HTR-8/SVneo (cell line): ENCODE measurements around the gene MALL.
"Not testable (repeated sequence)": the region's sequence is repeated elsewhere in the genome, so short reads cannot be mapped to it uniquely, and the experiment has no call there.

Source experiments
- DNase-seq: peaks from one replicate; pipeline ENCODE4 v3.0.0; 2011; ENCODE audit warnings: low spot score, mixed read lengths; ENCODE audit not compliant: insufficient read length
- FAIRE-seq: peaks from 2 replicates; lab custom pipeline; 2011; peaks lifted over from hg19 to GRCh38; lab: Jason Lieb, UNC

Gene MALL

DNA sequence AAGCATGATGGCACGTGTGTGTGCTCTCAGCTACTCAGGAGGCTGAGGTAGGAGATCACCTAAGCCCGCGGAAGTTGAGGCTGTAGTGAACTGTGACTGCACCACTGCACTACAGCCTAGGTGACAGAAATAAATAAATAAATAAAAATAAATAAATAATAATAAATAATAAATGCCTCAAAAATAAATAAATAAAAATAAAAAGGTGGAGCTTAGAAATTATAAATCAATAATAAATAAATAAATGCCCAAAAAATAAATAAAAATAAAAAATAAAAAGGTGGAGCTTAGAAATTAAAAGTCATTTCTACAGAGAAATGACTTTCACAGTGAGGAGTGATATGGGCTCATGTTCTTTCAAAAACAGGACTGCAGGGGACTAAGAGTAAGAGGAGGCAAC is 6.0 kb upstream of the MALL start:
- no peak for DNase-seq
- FAIRE-seq = no peak

DNA sequence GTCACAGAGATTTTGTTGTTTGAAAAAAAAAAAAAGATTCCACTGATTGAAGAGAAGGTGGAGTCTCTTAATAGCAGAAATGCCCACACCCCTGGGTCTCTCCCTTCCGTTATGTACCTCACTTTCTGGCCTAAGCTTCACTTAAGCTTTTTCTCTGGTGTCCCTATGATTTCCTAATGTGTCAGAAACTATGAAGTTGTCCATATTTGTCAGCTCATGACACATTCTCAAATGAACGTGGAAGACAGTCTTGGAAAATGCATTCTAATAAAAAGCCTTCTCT is 5.4 kb upstream of the MALL start:
- DNase-seq (no peak), FAIRE-seq (no peak)

DNA sequence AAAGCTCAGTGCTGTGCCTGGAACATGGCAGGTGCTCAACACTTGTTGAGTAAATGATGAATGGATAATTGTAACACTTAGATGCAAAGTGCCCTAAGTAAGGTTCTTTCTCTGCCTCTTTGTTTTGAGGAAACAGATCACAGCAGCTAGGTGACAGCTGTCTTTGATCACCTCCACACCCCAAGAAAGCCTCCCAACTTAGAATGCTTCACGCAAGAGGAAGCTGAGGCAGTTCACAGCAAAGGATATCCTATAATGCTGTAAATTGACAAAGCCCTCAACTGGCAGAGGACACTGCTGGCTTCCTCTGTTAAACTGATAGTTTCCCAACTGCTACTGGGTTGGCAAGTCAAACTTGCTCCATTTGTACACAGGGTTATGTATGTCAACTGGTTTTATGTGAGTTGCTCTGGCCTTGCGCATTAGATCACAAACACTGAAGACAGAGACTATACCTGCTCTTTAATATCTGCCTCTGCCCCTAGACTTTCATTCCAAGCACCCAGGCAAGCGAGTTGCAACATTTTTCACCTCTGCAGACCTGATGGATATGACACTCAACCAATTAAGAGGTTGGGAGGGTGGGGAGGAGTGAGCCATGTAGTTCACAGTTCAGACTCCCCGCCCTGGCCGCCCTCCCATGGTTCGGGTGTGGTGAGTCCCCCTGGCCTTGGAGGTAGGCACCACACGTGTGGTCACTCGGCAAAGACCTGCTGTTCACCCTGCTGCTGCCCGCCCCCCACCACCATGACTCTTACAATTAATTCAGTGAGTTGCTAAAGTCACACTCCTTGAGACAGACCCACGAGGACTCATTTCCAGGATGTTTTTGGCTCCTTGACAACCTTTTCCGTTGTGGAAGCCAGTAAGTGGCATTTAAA is 4.8 kb upstream of the MALL start:
- FAIRE-seq (no peak), DNase-seq (no peak)

DNA sequence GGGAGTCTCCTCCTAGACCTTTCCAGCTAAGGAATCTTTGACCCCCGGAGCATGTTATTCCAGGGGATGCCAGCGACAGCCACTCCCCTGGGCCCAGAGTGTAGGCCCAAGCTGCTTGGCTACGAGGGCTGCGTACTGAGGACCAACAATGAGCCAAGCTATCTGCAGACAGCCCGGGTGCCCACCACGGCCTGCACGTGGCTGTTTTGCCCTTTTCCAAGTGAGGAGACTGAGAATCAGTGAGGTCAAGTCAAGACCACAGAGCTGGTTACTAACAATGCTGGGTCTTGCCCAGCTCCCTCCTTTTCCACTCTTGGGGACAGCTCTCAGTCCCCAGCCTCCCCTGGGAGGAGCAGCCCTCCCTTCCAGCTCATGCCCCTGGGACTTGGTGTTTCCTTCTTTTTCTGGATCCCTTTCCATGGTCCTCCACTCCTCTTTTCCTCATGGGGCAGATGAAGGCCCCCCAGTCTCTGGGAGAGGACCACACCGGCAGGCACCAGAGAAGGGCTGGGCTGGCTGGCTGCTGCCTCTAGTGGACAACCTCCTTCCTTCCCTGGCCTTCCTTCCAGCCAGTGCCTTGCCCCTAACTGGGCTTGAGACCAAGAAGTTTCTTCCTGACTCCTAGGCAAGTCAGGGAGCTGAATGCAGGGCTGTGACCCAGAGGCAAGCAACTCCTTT is 550 bp upstream of the MALL start:
- DNase-seq = no peak
- FAIRE-seq = no peak

DNA sequence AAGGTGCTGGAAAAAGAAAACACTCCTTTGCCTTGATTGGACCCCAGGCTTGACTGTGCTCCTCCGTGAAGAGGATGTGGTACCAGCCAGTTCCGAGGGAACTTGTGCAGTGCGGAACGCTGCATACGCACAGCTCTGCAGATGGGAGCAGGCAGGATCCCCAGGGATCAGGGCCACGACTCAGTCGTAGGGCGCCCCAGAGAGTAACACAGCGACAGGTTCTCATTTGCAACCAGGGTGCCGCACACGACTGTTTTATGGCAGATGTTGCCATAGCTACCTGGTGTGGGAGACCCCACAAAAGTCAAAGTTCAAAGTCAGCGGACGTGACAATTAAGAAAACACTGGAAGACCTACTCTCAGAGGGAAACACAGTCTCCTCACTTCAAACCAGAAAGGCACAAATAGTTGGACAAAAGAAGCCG is 779 bp downstream of the MALL start:
- DNase-seq (no peak), FAIRE-seq (no peak)

DNA sequence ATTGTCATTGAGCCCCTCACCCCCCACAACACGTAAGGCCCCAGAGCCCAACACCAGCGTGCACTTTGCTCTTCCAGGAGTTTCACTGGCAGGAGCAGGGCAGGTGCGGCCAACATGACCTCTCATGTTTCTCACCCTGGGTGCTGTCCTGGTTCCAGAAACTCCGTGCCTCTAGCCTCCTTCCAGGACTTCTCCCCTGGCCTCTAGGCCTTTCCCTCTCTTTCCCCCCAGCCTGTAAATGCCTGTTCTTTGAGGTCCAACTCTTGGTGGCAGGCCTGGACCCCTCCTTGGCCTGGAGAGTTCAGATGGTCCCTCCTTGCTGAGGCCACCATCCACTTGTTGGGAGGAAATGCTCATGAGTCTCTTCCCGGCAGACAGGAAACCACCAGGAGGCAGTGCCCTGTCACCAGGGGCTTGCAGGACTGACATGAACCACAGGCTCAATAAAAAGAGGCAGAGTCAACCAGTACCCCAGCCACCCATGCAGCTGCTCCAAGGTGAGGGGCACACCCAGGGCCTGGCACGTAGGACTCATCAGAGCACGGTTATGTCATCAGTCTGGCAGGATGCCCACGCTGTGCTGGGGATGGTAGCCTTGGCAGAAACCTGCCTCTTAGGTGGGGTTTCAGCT is 1.5 kb downstream of the MALL start:
- FAIRE-seq (no peak), DNase-seq (no peak)

DNA sequence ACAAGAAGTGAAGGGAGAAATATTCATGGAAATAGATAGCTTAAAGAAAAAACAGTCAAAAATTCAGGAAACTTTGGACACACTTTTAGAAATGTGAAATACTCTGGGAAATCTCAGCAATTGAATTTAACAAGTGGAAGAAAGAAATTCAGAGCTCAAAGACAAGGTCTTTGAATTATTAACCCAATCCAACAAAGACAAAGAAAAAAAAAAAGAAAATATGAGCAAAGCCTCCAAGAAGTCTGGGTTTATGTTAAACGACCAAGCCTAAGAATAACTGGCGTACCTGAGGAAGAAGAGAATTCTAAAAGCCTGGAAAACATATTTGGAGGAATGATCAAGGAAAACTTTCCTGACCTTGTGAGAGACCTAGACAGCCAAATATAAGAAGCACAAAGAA is 7.3 kb downstream of the MALL start:
- not testable (repeated sequence) for DNase-seq, FAIRE-seq

DNA sequence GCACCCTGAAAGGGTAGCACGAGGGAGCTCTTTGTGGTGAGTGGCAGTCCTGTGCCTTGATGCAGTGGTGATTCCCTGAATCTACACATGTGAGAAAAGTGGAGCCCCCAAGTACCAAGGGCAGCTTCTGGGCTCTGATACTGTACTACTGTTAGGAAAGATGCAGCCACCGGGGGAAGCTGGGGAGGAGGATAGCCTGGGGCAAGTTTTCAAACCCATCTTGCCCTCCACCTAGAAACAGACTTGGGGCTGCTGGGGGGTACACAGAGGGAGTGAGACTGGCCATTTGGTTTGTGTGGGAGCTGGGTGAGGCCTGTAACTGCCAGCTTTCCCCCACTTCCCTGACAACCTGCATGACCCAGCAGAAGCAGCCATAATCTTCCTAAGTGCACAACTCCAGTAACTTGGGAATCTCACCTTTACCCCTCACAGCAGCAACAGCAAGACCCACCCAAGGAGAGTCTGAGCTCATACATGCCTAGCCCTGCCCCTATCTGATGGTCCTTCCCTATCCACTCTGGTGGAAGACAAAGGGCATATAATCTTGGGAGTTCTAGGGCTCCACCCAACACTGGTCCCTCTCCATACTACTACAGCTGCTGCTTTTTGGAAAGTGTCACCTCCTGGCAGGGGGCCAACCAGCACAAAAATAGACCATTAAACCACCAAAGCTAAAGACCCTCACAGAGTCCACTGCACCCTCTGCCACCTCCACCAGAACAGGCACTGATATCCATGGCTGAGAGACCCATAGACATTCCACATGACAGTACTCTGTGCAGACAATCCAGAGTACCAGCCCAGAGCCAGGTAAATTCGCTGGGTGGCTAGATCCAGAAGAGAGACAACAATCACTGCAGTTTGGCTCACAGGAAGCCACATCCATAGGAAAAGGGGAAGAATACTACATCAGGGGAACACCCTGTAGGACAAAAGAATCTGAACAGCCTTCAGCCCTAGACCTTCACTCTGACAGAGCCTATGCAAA is 8.2 kb downstream of the MALL start:
- no peak for DNase-seq
- no peak for FAIRE-seq

DNA sequence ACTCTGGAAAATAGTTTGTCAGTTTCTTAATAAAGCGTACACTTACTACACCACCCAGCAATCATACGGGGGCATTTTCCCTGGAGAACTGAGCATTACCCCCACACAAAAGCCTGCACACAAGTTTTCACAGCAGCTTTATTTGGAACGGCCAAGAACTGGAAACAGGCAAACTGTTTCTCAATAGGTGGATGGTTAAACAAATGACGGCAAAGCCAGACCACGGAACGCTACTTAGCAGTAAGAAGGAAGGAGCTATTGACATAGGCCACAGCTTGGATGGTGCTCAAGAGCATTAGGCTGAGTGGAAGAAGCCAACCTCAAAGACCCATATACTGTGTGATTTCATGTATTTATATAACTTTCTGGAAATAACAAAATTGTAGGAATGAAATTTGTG is 9.0 kb downstream of the MALL start:
- FAIRE-seq = no peak
- DNase-seq = no peak

DNA sequence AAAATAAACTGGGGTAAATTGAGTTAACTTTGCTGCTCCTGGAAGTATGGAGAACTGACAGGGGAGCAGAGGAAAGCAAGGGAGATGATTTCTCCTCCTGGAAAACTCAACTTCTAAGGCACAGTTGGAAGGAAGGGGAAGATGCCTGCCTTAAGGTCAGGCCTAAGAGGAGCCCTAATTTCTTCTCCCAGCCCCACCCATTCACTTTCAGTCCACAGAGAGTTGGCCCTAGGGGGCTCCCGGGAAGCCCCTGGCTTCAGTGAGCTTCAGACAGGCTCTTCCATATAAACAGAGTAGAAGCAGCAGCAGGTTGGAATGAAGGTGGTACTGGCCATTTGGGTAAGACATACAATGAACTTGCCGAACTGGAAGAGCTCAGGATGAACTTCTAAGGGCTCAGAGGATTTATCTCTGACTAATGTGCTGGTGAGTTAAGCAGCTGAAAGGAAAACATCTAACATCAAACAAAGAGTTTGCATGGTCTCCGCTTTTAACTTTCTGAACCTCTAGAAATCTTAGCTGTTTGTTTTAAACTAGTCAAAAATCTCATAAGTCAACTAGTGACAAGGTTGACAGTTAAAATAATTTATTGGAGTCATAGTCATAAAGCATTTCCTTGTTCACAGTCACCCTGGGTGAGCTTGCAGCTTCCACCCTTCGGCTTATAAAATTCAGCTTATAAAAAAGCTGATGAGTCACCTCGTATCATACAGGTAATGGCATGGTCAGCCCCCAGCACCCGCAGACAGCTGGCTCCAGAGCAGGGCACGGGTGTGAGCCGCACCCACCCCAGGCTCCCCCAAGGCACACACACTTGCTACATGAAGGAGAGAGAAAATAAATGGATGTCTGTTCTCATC is 9.8 kb downstream of the MALL start:
- no peak for FAIRE-seq
- peak; percentile 84 for DNase-seq

DNA sequence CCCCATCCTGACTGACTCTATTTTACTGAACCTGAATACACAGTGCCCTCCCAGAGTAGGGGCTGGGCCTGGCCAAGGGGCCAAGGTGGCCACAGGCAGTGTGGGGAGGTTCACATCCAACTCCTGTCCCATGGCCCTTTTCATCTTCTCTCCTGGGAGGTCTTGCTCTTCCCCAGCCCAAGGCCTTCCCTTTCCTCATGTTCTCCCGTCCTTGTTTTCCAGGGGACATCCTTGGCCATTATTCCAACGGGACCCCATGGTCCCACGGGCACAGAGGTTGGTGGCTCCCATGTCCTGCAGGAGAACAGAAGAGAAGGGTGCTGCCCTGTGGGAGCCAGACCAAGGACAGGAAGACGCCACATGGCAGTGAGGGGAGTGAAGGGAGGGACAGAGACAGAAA is 10.4 kb downstream of the MALL start:
- no peak for FAIRE-seq
- no peak for DNase-seq

DNA sequence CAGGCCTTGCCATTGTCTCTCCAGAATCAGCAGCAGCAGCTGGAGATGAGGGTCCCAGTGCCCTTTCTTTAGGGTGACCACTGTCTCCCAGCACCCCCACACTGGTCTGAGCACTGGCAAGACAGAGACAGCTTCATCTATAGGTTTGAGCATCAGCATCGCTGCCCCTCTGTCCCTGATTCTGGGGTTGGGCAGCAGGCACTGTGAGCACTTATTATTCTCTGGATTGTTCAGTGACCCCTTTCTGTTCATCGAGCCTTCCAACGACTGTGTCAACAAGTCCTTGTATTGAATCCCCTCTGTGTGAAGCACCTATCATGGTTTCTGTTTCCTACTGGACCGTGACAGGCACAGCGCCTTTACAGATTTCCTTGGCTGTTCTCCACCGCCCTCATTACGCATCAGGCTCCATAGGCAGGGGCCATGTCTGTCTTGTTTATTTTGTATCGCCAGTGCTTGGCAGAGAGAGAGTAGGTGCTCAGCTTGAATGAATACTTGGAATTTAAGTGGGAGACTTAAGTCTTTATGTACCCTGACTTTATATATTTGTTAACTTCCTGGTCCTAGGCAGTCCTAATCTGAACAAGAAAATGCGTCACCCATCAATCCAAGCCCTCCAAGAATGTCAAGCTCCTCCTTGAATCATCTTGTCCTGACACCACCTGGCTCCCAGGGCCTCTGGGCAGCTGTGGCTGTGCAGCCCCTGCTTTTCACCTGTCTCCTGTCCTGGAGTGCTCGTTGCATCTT is 11.4 kb downstream of the MALL start:
- no peak for FAIRE-seq

DNA sequence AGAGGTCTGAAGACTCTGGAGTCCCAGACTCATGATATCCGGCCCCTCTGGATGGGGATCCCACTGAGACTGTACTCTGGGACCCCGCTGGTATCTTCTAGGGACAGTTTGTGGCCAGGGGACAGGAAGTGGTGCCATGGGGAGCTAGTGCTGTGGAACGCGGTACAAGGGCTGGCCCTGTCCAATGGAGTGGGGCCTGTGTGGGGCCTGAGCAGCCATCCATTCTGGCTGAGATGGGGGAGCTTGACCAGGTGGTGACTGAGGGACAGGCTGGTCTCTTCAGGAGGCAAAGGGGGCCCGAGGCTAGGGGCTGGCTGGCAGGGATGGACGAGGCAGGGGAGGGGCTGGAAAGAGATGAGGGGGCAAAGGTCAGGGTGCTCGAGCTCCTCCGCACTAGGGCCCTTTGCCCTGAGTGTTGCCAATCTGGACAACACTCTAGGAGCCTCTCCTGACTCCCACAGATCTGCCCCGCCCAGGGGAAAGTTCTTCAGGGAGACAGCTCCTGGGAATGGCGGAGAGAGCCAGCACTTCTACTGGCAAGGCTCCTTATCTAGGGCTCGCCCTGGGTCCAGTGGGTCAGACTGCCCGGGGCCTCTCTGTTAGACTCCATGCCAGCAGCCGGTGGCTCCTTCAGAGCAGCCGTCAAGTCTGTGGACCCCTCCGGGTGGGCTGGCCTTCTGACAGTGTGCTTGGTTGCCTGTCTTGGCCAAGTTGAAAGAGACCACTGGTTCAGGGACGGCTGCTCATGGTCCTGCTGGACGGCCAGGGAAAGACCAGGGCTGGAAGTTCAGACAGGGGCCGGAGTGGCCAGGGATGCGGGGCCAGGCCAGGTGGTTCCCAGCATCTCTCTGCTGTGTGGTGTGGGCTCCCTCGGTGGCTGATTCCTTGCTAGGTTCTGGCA is 12.3 kb downstream of the MALL start:
- DNase-seq = no peak
- FAIRE-seq = no peak

More for the DNA sequence above, 11.4 kb downstream of the MALL start:
- DNase-seq = no peak

DNA sequence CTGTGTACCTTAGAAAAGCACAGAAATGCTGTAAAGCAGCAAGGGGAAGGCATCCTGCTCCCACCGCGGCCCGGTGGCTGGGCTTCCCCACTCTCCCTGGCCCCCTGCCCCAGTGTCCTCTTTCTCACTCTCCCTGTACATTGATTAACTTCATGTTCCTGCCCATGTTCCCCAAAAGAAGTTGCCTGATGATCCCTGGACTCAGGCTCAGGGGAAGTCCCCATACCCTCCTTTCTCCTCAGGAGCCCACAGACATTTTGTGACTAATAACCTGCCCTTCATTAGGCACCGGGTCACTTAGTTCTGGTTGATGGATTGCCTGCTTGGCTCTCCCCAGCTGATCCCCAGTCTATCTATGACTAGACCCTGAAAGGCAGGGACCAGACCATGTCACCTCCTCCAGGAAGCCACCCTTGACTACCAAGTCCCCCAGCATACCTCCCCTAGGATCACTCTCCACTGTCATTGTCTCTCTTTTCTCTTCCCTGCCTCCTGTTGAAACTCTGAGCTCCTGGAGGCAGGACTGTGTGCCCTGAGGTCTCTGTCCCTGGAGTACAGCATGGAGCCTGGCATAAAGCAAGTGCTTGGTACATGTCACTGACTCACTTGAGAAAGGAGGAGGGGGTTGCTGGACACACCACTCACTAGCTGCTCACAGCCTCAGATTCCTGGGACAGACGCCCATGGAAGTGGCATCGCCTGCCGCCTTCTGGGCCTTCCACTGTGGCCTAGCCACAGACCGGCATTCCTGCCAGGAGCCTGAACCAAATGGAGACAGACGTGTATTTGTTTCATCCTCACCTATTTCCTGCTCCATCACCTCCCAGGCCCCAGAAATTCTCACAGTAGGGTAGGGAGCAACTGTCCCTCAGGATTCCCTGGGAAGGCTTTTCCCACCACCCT is 13.5 kb downstream of the MALL start:
- no peak for DNase-seq

DNA sequence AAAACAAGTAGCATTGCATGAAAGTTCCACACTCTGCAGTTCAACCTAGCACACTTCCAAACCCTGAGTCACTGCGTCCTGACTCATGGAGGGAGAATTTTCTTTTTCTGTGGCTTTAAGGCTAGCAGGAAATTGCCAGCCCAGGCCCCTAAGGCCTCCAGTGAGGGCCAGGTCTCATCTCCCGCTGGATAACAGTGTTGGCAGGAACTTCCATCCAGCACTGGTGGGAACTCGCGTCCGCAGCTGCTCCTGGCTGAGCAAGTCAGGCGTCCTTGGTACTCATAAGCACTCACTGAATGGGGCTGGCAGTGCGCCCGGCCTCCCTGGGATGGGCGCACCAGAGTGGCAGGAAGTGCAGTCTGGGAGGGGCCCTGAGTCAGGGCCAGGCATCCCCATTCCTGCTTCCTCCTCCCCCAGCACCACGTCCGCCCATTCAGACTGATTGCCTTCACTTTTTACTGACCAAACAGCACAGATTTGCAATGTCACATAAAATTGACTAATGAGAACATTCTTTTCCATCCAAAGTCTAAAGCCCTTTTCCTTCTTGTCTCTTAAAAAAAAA is 14.3 kb downstream of the MALL start:
- DNase-seq = peak; percentile 84
- peak; percentile 94 for FAIRE-seq

More for the DNA sequence above, 13.5 kb downstream of the MALL start:
- FAIRE-seq = no peak

DNA sequence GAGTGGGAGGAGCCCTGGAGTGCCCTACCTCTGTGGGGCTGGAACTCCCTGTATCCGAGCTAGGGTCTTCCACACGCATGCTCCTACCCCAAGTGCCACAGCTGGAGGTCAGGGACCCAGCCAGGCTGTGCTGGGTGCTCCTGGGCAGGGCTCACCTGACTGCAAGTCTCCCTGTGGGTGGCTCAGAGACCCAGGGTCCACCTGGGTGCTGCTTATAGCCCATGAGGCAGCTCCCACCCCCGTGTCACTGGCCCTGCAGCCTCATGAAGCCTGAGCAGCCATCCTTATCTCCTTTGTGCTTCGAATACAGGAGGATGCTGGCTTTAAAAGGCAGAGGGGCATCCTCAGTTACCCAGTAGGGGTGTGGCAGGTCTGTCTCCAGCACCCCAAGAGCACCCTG is 14.7 kb downstream of the MALL start:
- not testable (repeated sequence) for FAIRE-seq, DNase-seq
